Left lung (tissue), 10 donors: Measurements from ENCODE around the gene PCBP3. TPM values are rescaled to one million over a fixed set of nuclear protein-coding genes. Genes with fewer than 3 reads are reported as not detected.

Experiments used
- ATAC-seq: fragments of 200-7000 bp; cut with Tn5 transposase; one replicate; pipeline ENCODE4 v1.9.1; 2020; ENCODE audit warnings: moderate library complexity
- DNase-seq, 4 donors: peaks; one replicate each; pipeline ENCODE4 v3.0.0-alpha.2; 2013 to 2020
- H3K27ac ChIP-seq, 2 donors: fragments of 200-600 bp; sonication (generic) in 1 of 2; one replicate each; pipeline versions ENCODE4 v1.5.0 to v1.8.0; 2020 to 2021
- H3K27me3 ChIP-seq, 2 donors: fragments of 200-600 bp; sonication (generic) in 1 of 2; one replicate each; pipeline versions ENCODE4 v1.5.0 to v1.8.0; 2020 to 2021
- H3K36me3 ChIP-seq, 2 donors: fragments of 200-600 bp; sonication (generic) in 1 of 2; one replicate each; pipeline versions ENCODE4 v1.5.0 to v1.8.0; 2020 to 2021
- H3K4me1 ChIP-seq, 2 donors: fragments of 200-600 bp; one replicate each; pipeline ENCODE4 v1.8.0; 2021
- H3K4me3 ChIP-seq, 2 donors: fragments of 200-600 bp; sonication (generic) in 1 of 2; one replicate each; pipeline versions ENCODE4 v1.5.0 to v1.8.0; 2020 to 2021; ENCODE audit warnings: mild to moderate bottlenecking in 1 of 2
- H3K9me3 ChIP-seq, 2 donors: fragments of 200-600 bp; sonication (generic) in 1 of 2; one replicate each; pipeline versions ENCODE4 v1.5.0 to v1.8.0; 2020 to 2021
- intact Hi-C, 2 donors: fragments of 100-400 bp; cut with DNase I; formaldehyde crosslinking; loops; one replicate each; pipeline versions ENCODE4 v1.11.2 to v1.14.2; 2022
- polyA plus RNA-seq, 6 donors: library from polyadenylated mRNA; unstranded; fragments of 120-200 nt; gene quantifications; one replicate each; pipeline ENCODE4 v1.2.1, GENCODE V29; 2013; ENCODE audit not compliant: insufficient read length in 6 of 6
- total RNA-seq, 2 donors: library from RNA; stranded (reverse); fragmentation: NEBNext Ultra II Directional; extraction: Animal tissue kit (Norgen Biotek cat#: 25700); gene quantifications; one replicate each; pipeline ENCODE4 v1.2.1, GENCODE V29; 2021
- TF ChIP-seq, protein P1 (sequence below), 2 donors: fragments of 200-600 bp; sonication (generic) in 1 of 2; IDR thresholded peaks; one replicate each; pipeline versions ENCODE4 v1.5.0 to v1.8.0; 2021; ENCODE audit warnings: antibody characterized with exemption in 2 of 2
- donor health status: DM: no; HTN: yes; CAD: no.
- donor health status: DM: no; HTN: no; CAD: no.

PCBP3 gene
- total and polyA plus RNA-seq, 8 donors = 2.1 to 13.8 (median 3.0) TPM

DNA sequence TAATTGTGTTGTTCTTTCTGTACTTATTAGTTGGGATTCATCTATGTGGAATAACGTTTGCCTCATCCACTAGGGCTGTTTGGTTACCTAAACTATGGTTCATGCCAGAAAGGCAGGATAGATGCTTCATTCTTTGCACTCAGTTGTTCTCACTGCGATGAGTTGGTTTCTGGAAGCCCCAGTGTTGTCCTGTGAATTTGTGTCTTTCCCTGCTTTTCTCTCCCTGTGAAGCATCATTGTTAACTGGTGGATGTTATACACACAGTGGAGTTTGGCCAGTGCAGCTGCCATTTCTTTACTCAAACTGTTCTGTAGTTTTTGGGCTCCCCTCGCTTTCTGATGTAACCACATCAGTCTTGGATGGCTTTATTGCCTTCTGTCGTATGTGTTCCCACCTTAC lies 194.4 kb downstream of the PCBP3 start:
- TF ChIP-seq, protein P1, sequence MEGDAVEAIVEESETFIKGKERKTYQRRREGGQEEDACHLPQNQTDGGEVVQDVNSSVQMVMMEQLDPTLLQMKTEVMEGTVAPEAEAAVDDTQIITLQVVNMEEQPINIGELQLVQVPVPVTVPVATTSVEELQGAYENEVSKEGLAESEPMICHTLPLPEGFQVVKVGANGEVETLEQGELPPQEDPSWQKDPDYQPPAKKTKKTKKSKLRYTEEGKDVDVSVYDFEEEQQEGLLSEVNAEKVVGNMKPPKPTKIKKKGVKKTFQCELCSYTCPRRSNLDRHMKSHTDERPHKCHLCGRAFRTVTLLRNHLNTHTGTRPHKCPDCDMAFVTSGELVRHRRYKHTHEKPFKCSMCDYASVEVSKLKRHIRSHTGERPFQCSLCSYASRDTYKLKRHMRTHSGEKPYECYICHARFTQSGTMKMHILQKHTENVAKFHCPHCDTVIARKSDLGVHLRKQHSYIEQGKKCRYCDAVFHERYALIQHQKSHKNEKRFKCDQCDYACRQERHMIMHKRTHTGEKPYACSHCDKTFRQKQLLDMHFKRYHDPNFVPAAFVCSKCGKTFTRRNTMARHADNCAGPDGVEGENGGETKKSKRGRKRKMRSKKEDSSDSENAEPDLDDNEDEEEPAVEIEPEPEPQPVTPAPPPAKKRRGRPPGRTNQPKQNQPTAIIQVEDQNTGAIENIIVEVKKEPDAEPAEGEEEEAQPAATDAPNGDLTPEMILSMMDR (IDR thresholded peaks at IDR 0.05) = no peak
- ATAC-seq = no peak
- no peak overlapping the region for H3K27ac ChIP-seq
- H3K9me3 ChIP-seq = peaks cover 0 to 21% of the 10 kb centered on the region in 2 donors
- intact Hi-C loops = no loop called here
- H3K27me3 ChIP-seq = no peaks in the 10 kb centered on the region
- H3K4me1 ChIP-seq = no peaks in the 10 kb centered on the region
- DNase-seq = no peak
- no peaks in the 10 kb centered on the region for H3K36me3 ChIP-seq
- H3K4me3 ChIP-seq = no peak overlapping the region

DNA sequence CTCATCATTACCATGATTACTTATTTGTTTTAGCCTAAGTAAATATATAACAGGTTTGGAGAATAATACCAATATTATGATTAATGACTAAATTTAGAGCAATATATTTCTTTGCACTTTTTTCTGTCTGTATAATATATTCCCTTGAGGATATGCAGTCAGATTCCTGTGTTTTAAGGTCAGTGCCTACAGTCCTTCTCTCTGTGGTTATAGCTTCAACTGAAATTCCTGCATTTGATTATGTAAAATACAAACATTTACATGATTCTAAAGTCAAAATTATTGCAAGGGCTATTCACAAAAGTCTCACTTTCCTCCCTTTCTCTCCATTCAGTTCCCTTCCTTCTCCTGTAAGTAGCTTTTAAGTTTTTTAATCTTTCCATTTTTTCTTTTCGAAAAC lies 195.1 kb downstream of the PCBP3 start:
- intact Hi-C loops = no loop called here
- no peak for DNase-seq
- no peak for ATAC-seq
- H3K36me3 ChIP-seq = no peaks in the 10 kb centered on the region
- H3K4me1 ChIP-seq = no peaks in the 10 kb centered on the region
- H3K27ac ChIP-seq = no peak overlapping the region
- no peak overlapping the region for H3K4me3 ChIP-seq
- no peaks in the 10 kb centered on the region for H3K27me3 ChIP-seq
- H3K9me3 ChIP-seq = peaks cover 0 to 16% of the 10 kb centered on the region in 2 donors
- TF ChIP-seq, protein P1 (IDR thresholded peaks at IDR 0.05) = no peak

DNA sequence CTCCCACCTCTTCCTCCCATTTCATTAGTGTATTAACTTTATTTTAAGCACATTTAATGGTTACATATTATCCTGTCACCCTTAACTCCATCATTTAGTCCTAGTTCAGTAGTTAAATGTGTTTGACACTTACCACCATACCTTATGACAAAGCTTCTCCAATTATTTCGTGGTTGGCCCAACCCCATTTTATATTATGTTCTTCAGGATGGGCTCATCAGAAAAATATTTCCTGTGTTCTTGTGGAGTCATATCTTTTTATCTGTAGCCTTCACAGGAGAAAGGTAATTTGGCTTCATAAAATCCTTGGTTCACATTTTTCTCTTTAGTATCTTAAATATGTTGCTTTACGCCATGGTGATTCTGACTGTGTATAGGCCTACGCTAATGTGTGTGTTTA lies 195.7 kb downstream of the PCBP3 start:
- no peak overlapping the region for H3K27ac ChIP-seq
- no peak for DNase-seq
- ATAC-seq = no peak
- no peak overlapping the region for H3K4me3 ChIP-seq
- H3K4me1 ChIP-seq = no peaks in the 10 kb centered on the region
- peaks cover 0 to 16% of the 10 kb centered on the region in 2 donors for H3K9me3 ChIP-seq
- intact Hi-C loops = no loop called here
- no peaks in the 10 kb centered on the region for H3K36me3 ChIP-seq
- TF ChIP-seq, protein P1 (IDR thresholded peaks at IDR 0.05) = no peak
- H3K27me3 ChIP-seq = no peaks in the 10 kb centered on the region

DNA sequence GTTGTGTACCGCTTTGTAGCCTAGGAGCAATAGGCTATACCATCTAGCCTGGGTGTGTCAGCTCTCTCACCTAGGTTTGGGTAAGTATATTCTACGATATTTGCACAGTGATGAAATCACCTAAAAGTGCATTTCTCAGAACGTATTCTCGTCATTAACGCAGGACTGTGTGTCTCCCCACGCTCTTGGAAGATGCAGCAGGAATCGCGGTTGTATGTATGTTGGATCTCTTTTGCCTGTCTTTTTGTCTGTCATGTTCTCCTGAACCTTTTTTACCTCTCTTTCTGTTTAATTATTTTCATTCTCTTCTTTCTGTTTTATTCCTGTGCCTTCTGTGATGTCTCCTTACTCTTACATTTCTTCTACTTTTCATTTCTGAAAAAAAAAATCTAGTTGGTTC lies 197.5 kb downstream of the PCBP3 start:
- DNase-seq (no peak), ATAC-seq (no peak)
- Histone ChIP-seq H3K36me3 (no peaks in the 10 kb centered on the region), H3K4me1 (no peaks in the 10 kb centered on the region), H3K27ac (no peak overlapping the region), H3K4me3 (no peak overlapping the region), H3K9me3 (peaks cover 0 to 16% of the 10 kb centered on the region in 2 donors), H3K27me3 (no peaks in the 10 kb centered on the region)
- TF ChIP-seq, protein P1 (IDR thresholded peaks at IDR 0.05) = no peak
- intact Hi-C loops = no loop called here

DNA sequence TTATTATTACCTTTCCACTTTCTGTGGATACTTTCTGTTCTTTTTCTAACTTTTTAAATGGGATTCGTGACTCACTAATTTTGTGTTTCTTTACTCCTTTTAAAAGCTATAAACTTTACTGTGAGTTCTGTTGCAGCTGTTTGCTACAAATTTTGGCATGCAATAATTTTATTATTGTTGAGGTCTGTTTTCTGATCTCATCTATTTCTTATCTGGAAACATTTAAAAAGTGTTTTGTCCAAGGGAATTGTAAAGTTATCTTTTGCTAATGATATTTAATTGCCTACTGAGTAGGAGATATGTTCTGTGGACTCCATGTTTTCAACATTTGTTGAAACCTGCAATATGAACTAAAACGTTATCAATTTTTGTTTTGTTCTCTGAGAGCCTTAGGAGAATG lies 199.9 kb downstream of the PCBP3 start:
- peaks cover 0 to 16% of the 10 kb centered on the region in 2 donors for H3K9me3 ChIP-seq
- no peaks in the 10 kb centered on the region for H3K27me3 ChIP-seq
- intact Hi-C loops = no loop called here
- no peak overlapping the region for H3K4me3 ChIP-seq
- H3K27ac ChIP-seq = no peak overlapping the region
- no peak for ATAC-seq
- DNase-seq = no peak
- H3K36me3 ChIP-seq = no peaks in the 10 kb centered on the region
- TF ChIP-seq, protein P1 (IDR thresholded peaks at IDR 0.05) = no peak
- no peaks in the 10 kb centered on the region for H3K4me1 ChIP-seq
